GM18951 (cell line): ENCODE results near the gene DTX1.
"Not testable (repeated sequence)": the region's sequence is repeated elsewhere in the genome, so short reads cannot be mapped to it uniquely, and the experiment has no call there.

Experiments
- POLR2A ChIP-seq: IDR thresholded peaks from 4 replicates; pipeline ENCODE4 v1.6.1; 2011; ENCODE audit warnings: mild to moderate bottlenecking; ENCODE audit not compliant: insufficient read length, insufficient read depth; ENCODE audit errors: extremely low read depth
- in situ Hi-C: fragments of 300-500 bp; cut with MboI; formaldehyde crosslinking; loops from one replicate; pipeline ENCODE4 v1.12.0; 2022; ENCODE audit warnings: low sequenced_read_pairs, mixed read lengths, inconsistent platforms; ENCODE audit not compliant: unreplicated experiment

Gene DTX1

DNA sequence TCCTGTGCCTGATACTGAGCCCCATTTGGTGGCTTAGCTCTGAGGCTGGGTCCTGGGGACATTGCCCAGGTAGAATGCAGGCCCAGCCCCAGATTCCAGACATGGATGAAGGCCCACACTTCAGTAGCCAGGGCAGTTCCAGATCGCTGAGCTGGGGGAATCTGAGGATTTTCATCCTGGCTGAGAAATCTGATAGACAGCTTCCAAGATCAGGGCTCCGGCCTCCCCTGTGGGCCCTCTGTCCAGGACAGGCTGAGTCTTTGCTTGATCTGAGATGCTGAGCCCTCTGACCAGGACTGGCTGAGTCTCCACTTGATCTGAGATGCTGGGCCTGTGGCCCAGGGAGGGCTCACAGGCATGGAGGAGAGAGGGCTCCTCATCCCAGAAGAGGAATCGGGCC, 82.3 kb downstream of the DTX1 start:
- in situ Hi-C loops = no loop called here
- no peak for TF ChIP-seq POLR2A

DNA sequence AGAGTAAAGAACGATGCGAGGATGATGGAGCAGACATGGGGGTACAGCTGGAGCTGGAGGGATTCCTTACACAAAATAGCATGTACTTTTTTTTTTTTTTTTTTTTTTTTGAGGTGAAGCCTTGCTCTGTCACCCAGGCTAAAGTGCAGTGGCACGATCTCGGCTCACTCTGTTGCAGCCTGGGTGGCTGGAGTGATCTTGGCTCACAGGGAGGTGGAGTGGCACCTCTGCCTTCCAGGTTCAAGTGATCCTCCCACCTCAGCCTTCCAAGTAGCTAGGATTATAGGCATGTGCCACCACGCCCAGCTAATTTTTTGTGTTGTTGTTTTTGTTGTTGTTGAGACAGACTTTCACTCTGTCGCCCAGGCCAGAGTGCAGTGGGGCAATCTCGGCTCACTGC, 84.2 kb downstream of the DTX1 start:
- in situ Hi-C loops = no loop called here

DNA sequence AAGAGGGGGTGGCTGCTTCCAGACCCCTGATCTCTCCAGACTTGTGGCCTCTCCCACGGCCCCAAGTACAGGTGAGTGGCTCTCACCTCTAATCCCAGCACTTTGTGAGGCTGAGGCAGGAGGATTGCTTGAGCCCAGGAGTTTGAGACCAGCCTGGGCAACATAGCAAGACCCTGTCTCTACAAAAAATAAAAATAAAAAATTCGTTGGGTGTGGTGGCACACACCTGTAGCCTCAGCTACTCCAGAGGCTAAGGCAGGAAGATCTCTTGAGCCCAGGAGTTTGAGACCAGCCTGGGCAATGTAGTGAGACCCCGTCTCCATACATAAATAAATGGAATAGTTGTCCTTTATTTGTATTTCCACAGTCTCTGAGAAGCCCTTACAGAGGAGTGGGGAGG, 85.2 kb downstream of the DTX1 start:
- in situ Hi-C loops = not testable (repeated sequence)

More for the DNA sequence above, 84.2 kb downstream of the DTX1 start:
- TF ChIP-seq POLR2A = no peak

DNA sequence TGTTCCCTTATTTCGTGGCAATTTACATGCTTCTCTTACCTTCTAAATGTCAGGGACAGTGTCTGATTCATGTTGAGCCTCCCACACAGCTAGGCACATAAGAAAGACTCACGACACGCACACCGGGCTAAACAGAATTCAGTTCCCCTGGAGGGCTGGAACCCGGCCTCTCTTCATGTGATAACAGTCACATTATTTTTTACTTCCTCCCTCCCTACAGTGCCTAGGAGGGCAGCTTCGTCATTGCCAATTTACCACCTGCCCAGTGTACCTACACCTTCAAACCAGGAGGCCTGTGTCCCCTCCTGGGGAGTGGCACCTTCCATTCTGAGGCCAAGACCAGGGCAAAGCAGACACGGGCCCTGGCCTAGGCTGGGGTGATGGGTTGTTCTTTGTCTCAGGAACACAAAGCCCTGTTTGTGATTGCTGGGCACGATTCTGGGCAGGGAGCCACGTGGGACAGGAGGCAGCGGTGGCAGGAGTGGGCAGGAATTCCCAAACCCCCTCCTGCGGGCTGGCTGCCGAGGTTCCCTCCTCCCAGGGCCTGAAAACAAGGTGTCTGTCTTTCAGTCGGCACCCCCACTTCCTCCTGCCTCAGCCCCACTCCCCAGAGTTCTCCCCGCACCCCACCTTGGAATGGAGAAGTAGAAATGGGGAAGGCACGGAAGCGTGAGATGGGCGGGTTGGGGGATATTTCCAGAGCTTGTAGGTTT, 85.8 kb downstream of the DTX1 start:
- no peak for TF ChIP-seq POLR2A
- in situ Hi-C loops = no loop called here

DNA sequence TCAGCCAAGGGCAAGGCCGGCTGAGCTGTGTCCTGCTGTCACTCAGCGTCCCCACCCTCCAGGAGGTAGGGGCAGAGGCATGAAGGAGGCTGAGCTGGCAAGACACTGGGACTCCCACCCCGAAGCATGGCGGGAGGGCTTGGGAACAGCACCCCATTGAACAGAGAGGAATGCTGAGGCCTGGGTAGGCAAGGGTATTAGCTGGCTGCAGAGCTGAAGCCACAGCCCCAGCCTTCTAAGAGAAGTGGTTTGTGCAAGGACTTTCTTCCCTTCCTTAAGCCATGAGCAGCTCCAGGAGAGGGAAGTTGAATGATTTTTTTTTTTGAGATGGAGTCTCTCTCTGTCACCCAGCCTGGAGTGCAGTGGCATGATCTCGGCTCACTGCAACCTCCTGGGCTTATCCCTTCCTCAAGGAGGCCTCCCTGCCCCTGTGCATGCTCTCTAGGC, 86.4 kb downstream of the DTX1 start:
- in situ Hi-C loops = no loop called here
- no peak for TF ChIP-seq POLR2A

DNA sequence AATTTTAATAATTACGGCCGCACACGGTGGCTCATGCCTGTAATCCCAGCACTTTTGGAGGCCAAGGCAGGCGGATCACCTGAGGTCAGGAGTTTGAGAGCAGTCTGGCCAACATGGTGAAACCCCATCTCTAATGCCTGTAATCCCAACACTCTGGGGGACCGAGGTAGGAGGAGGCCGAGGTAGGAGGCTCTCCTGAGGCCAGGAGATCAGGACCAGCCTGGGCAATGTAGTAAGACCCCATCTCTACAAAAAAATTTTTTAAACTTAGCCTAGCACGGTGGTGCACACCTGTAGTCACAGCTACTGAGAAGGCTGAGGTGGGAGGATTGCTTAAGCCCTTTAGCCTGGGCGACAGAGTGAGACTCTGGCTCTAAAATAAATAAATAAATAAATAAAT, 87.4 kb downstream of the DTX1 start:
- no peak for TF ChIP-seq POLR2A

DNA sequence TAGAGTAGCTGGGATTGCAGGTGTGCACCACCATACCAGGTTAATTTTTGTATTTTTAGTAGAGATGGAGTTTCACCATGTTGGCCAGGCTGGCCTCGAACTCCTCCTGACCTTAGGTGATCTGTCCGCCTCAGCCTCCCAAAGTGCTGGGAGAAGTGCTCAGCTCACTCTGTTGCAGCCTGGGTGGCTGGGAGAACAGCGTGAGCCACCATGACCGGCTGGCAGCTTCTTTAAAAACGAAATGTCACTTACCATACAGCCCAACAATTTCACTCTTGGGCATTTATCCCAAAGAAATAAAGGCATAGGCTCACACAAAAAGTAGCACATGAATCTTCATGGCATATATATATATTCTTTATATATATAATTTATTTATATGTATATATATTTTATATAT, 88.3 kb downstream of the DTX1 start:
- TF ChIP-seq POLR2A = no peak
- in situ Hi-C loops = no loop called here

More for the DNA sequence above, 87.4 kb downstream of the DTX1 start:
- in situ Hi-C loops = no loop called here

DNA sequence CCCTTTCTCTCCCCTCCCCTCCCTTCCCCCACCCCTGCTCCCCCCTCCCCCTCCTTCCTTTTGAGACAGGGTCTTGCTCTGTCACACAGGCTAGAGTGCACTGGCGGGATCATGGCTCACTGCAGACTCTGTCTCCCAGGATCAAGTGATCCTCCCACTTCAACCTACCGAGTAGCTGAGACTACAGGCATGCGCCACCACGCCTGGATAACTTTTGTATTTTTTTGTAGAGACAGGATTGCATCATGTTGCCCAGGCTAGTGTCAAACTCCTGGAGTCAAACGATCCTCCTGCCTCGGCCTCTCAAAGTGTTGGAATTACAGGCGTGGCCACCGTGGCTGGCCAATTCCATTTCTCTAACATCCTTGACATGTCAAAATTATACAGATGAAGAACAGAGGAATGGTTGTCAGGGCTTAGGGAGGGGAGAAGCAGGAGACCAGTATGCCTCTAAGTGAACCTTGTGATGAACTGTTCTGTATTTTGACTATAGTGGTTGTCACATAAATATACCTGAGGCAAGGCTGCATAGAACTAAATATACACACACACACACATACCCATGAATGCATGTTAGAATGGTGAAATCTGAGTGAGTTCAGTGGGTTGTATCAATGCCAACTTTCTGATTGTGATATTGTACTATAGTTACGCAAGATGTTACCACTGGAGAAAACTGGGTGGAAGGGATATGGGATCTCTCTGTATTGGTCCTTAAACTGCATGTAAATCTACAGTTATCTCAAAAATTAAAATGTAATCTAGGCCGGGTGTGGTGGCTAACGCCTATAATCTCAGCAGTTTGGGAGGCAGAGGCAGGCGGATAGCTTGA, 89.4 kb downstream of the DTX1 start:
- TF ChIP-seq POLR2A = no peak
- in situ Hi-C loops = no loop called here

DNA sequence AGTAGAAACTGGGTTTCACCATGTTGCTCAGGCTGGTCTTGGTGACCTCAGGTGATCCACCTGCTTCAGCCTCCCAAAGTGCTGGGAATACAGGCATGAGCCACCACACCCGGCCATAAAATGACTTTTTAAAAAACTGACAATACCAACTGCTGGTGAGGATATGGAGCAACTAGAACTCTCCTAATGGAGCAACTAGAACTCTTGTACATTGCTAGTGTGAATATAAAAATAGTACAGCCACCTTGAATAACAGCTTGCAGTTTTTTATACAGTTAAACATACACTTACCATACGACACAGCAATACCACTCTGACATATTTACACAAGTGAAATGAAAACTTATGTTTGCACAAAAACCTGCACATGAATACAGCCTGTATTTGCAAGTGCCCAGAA, 90.5 kb downstream of the DTX1 start:
- in situ Hi-C loops = no loop called here
- TF ChIP-seq POLR2A = no peak
